Measurements from ENCODE around the gene GABPB1.
"Not testable (repeated sequence)": the region's sequence is repeated elsewhere in the genome, so short reads cannot be mapped to it uniquely, and the experiment has no call there.

GABPB1 gene

GRCh38 chr15:50354838-50355618, at the start of gene GABPB1:
GABPB1 (minus strand) TSS chr15:50355198; CDS start chr15:50309798, 45,400 bp downstream.
- peak; percentile 88 for DNase-seq (ENCODE audit: low read depth)

- DNase-seq (ENCODE audit: low read depth), result not testable (repeated sequence)
These were observed 36.6 kb upstream of the GABPB1 start for GRCh38 chr15:50391561-50391960.

- DNase-seq (ENCODE audit: low read depth), result no peak
These were observed 35.7 kb upstream of the GABPB1 start for GRCh38 chr15:50390554-50391264.

- DNase-seq (ENCODE audit: low read depth), result not testable (repeated sequence)
These were observed 27.4 kb upstream of the GABPB1 start for GRCh38 chr15:50382408-50382807.

- no peak for DNase-seq (ENCODE audit: low read depth)
These were observed 26.4 kb upstream of the GABPB1 start for GRCh38 chr15:50381438-50381837.

GRCh38 chr15:50380089-50380488, 25.1 kb upstream of the GABPB1 start:
- no peak for DNase-seq (ENCODE audit: low read depth)

GRCh38 chr15:50379413-50379812, 24.4 kb upstream of the GABPB1 start:
- DNase-seq (ENCODE audit: low read depth), result not testable (repeated sequence)

- DNase-seq (ENCODE audit: low read depth), result no peak
These were observed 23.8 kb upstream of the GABPB1 start for GRCh38 chr15:50378776-50379175.

GRCh38 chr15:50377867-50378751, 23.1 kb upstream of the GABPB1 start:
- no peak for DNase-seq (ENCODE audit: low read depth)

- DNase-seq (ENCODE audit: low read depth), result not testable (repeated sequence)
These were observed 14.6 kb upstream of the GABPB1 start for GRCh38 chr15:50369564-50369963.

GRCh38 chr15:50365971-50366370, 11.0 kb upstream of the GABPB1 start:
- no peak for DNase-seq (ENCODE audit: low read depth)

GRCh38 chr15:50365570-50365969, 10.6 kb upstream of the GABPB1 start:
- DNase-seq (ENCODE audit: low read depth), result no peak

- DNase-seq (ENCODE audit: low read depth), result no peak
These were observed 8.6 kb upstream of the GABPB1 start for GRCh38 chr15:50363612-50364011.

- DNase-seq (ENCODE audit: low read depth), result no peak
These were observed 6.8 kb upstream of the GABPB1 start for GRCh38 chr15:50361756-50362155.

- DNase-seq (ENCODE audit: low read depth), result peak; percentile 17
These were observed 3.8 kb upstream of the GABPB1 start for GRCh38 chr15:50358845-50359244.

GRCh38 chr15:50355980-50356379, 982 bp upstream of the GABPB1 start:
- no peak for DNase-seq (ENCODE audit: low read depth)

GRCh38 chr15:50355619-50355905, 564 bp upstream of the GABPB1 start:
- DNase-seq (ENCODE audit: low read depth), result no peak

- peak; percentile 77 for DNase-seq (ENCODE audit: low read depth)
These were observed 792 bp downstream of the GABPB1 start for GRCh38 chr15:50353975-50354837.

- peak; percentile 80 for DNase-seq (ENCODE audit: low read depth)
These were observed 1.6 kb downstream of the GABPB1 start for GRCh38 chr15:50353251-50353974.

- DNase-seq (ENCODE audit: low read depth), result no peak
These were observed 4.4 kb downstream of the GABPB1 start for GRCh38 chr15:50350621-50351020.

GRCh38 chr15:50345298-50345697, 9.7 kb downstream of the GABPB1 start:
- DNase-seq (ENCODE audit: low read depth), result no peak
